Rectal smooth muscle tissue (tissue), 1 donor: ENCODE results near the gene PCCB.

ENCODE experiments used
- H3K27ac ChIP-seq: one replicate; pipeline ENCODE4 v1.7.0; 2013; ENCODE audit warnings: low read depth, low read length, inconsistent platforms
- H3K27me3 ChIP-seq: one replicate; pipeline ENCODE4 v1.7.0; 2013; ENCODE audit warnings: low read length; ENCODE audit not compliant: control insufficient read depth, insufficient read depth
- H3K36me3 ChIP-seq: one replicate; pipeline ENCODE4 v1.7.0; 2013; ENCODE audit warnings: low read length; ENCODE audit not compliant: control insufficient read depth, insufficient read depth
- H3K4me1 ChIP-seq: one replicate; pipeline ENCODE4 v1.7.0; 2013; ENCODE audit warnings: low read length; ENCODE audit not compliant: control insufficient read depth, insufficient read depth
- H3K4me3 ChIP-seq: one replicate; pipeline ENCODE4 v1.7.0; 2013; ENCODE audit warnings: low read length
- H3K9ac ChIP-seq: one replicate; pipeline ENCODE4 v1.7.0; 2013; ENCODE audit warnings: low read length

PCCB gene

DNA sequence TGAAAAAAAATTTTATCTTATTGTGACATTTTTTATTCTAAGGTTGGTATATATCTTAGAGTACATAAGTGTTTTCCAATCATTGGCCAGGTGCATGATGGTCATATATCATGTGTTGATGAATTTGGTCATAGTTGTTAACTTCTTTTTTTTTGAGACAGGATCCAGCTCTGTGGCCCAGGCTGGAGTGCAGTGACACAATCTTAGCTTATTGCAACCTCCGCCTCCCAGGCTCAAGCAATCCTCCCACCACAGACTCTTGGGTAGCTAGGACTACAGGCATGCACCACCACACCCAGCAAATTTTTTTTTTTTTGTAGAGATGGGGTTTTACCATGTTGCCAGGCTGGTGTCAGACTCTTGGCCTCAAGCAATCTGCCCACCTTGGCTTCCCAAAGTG is 44.0 kb downstream of the PCCB start:
- peaks cover 2% of the 10 kb centered on the region for H3K36me3 ChIP-seq
- H3K27me3 ChIP-seq, result no peaks in the 10 kb centered on the region
- H3K27ac ChIP-seq, result no peak overlapping the region
- no peak overlapping the region for H3K4me3 ChIP-seq
- H3K9ac ChIP-seq, result no peak overlapping the region
- no peaks in the 10 kb centered on the region for H3K4me1 ChIP-seq

DNA sequence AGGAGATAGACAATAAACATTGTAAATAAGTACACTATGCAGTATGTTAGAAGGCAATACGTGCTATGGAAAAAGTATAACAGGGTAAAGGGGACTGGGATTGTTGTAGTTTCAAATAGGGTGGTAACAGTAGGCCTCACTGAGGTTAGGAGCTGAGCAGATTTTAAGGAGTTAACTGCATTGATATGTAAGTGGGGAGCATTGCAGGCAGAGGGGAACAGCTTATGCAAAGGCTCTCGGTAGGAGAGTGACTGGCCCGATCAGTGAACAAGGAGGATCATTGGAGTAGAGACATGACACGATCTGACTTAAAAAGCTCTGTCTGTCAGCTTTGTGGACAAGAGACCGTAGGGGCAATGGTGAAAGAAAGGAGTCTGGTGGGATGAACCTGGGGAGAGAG is 46.8 kb downstream of the PCCB start:
- Histone ChIP-seq H3K36me3 (peaks cover 7% of the 10 kb centered on the region), H3K4me3 (no peak overlapping the region), H3K27ac (no peak overlapping the region), H3K4me1 (no peaks in the 10 kb centered on the region), H3K9ac (no peak overlapping the region), H3K27me3 (no peaks in the 10 kb centered on the region)

DNA sequence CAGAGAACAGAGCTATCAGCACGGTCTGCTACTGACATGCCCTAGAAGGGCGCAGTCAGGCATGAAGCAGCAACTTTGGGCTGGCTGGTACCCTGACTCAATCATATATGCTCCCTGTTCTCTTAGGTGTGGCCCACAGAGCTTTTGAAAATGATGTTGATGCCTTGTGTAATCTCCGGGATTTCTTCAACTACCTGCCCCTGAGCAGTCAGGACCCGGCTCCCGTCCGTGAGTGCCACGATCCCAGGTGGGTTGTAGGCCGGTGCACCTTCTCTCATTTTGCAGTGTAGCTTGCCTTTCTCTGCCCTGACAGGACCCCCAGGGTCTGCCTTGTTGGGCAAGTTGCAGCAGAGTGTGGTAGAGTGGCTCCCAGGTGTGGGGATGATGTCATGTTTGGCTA is 47.7 kb downstream of the PCCB start:
- no peak overlapping the region for H3K4me3 ChIP-seq
- no peak overlapping the region for H3K9ac ChIP-seq
- peaks cover 8% of the 10 kb centered on the region for H3K36me3 ChIP-seq
- H3K27me3 ChIP-seq, result no peaks in the 10 kb centered on the region
- no peak overlapping the region for H3K27ac ChIP-seq
- H3K4me1 ChIP-seq, result no peaks in the 10 kb centered on the region

DNA sequence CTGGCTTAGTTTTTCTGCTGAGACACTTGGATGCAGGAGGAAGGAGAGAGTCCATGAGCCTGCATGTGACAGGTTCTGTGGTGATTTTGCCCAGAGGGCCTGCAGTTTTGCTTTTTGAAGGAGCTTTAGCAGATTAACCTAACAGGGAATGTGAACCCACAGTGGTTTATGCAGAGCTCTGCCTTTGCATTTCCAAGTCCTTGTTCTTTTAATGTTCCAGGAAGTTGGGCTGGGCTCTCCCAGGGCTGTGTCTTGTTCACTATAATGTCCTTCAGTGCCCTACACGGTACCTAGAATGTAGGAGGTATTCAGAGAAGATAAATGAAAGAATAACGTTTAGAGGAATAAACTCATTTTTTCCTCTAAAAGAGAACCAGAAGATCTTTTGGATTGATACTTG is 50.3 kb downstream of the PCCB start:
- no peaks in the 10 kb centered on the region for H3K4me1 ChIP-seq
- H3K36me3 ChIP-seq, result peaks cover 8% of the 10 kb centered on the region
- no peaks in the 10 kb centered on the region for H3K27me3 ChIP-seq
- H3K9ac ChIP-seq, result no peak overlapping the region
- H3K4me3 ChIP-seq, result no peak overlapping the region
- no peak overlapping the region for H3K27ac ChIP-seq

DNA sequence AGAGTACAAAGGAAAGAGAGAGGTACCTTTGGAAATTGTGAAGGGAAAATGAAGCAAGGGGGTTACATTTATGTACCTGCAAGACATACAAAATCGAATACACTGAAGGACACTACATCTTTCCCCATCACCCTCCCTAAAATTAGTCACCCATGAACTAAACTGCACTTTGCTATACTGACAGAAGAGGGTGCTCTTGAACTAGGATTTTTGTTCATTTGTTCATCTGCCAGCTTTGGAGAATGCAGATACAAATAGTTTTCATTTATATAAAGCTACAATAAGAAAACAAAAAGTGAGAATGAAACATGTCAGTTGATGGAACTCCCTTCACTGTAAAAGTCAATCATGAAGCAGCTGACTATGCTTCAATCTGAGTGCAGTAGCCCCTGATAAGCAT is 55.7 kb downstream of the PCCB start:
- Histone ChIP-seq H3K27me3 (no peaks in the 10 kb centered on the region), H3K27ac (no peak overlapping the region), H3K4me3 (no peak overlapping the region), H3K4me1 (no peaks in the 10 kb centered on the region), H3K36me3 (peaks cover 4% of the 10 kb centered on the region), H3K9ac (no peak overlapping the region)

DNA sequence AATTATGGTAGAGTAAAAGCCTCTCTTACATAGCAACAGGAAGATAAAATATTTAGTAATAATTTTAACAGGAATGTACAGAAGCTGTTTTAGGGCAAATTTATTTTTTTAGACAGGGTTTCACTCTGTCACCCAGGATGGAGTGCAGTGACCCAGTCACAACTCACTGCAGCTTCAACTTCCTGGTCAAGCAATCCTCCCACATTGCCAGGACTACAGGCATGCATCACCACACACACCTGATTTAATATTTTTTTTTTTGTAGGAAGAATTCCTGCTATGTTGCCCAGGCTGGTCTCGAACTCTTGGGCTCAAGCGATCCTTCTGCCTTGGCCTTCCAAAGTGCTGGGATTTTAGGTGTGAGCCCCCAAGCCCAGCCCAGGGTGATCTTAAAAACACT is 61.1 kb downstream of the PCCB start:
- H3K27me3 ChIP-seq, result no peaks in the 10 kb centered on the region
- no peak overlapping the region for H3K4me3 ChIP-seq
- no peak overlapping the region for H3K27ac ChIP-seq
- no peaks in the 10 kb centered on the region for H3K4me1 ChIP-seq
- peaks cover 2% of the 10 kb centered on the region for H3K36me3 ChIP-seq
- H3K9ac ChIP-seq, result no peak overlapping the region

DNA sequence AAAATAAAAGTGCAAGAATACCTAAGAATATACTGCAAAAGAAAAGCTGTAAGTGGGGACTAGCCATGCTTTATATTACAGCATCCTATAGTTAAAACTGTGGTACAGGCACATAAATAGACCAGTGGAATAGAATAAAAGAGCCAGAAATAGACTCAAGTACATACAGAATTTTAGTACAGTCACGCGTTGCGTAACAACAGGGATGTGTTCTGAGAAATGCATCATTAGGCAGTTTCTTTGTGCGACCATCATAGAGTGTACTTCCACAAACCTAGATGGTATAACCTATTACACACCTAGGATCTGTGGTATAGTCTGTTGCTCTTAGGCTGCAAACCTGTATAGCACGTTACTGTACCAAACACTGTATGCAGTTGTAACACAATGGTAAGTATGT is 61.8 kb downstream of the PCCB start:
- Histone ChIP-seq H3K4me3 (no peak overlapping the region), H3K4me1 (no peaks in the 10 kb centered on the region), H3K27ac (no peak overlapping the region), H3K9ac (no peak overlapping the region), H3K36me3 (peaks cover 2% of the 10 kb centered on the region), H3K27me3 (no peaks in the 10 kb centered on the region)

DNA sequence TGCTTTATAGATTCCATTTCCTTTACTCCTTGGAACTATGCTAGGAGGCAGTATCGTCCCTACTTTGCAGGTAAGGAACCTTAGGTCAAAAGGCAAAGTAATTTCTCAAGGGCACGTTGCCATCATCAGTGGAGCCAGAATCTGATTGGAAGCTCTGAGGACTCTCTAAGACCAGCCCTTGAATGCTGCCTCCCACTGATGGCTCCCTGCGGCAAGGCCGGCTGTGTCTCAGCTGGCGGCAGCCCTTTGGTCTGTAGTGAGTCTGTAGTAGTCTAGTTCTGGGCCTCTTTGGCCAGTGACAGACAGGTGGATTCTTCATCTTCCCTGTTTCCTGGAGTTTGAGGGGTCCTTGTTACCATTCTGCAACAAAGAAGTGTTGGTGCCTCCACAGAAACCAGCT is 76.2 kb downstream of the PCCB start:
- no peaks in the 10 kb centered on the region for H3K4me1 ChIP-seq
- no peak overlapping the region for H3K4me3 ChIP-seq
- H3K36me3 ChIP-seq, result peaks cover 29% of the 10 kb centered on the region
- H3K9ac ChIP-seq, result no peak overlapping the region
- no peak overlapping the region for H3K27ac ChIP-seq
- no peaks in the 10 kb centered on the region for H3K27me3 ChIP-seq

DNA sequence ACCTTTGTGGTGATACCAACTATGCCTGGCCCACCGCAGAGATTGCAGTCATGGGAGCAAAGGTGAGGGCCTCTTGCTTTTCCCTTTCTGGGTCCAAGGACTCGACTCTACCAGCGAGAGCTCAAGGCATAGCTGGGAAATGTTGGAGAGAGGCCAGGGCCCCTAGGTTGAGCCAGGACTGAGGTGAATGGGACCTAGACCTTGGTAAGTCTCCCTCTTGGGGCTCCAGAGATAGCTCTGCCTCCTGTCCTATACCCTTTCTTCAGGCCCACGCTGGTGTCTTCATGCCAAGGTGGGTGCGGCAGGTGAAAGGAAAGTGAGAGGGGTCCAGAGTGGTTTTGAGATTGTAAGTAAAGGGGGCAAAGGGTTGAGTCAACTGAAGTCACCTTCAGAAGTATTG is 77.5 kb downstream of the PCCB start:
- H3K9ac ChIP-seq, result no peak overlapping the region
- no peak overlapping the region for H3K4me3 ChIP-seq
- no peak overlapping the region for H3K27ac ChIP-seq
- no peaks in the 10 kb centered on the region for H3K27me3 ChIP-seq
- H3K36me3 ChIP-seq, result peaks cover 26% of the 10 kb centered on the region
- no peaks in the 10 kb centered on the region for H3K4me1 ChIP-seq

DNA sequence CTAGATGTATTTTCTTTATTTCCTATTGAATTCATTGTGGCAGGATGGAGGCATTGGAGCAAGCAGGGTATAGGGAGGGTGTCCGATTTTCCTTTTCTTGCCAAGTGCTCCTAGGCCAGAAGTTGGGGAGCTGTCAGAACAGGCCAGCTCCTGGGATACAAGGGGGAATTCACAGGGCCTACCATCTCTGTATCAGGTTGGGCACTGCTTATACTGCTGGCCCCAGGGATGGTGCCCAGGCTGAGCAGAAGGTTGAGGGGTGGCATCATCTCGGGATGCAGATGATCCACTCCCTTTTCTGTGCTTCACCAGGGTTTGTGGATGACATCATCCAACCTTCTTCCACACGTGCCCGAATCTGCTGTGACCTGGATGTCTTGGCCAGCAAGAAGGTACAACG is 79.5 kb downstream of the PCCB start:
- Histone ChIP-seq H3K4me3 (no peak overlapping the region), H3K9ac (no peak overlapping the region), H3K4me1 (no peaks in the 10 kb centered on the region), H3K27ac (no peak overlapping the region), H3K27me3 (no peaks in the 10 kb centered on the region), H3K36me3 (peaks cover 35% of the 10 kb centered on the region)

DNA sequence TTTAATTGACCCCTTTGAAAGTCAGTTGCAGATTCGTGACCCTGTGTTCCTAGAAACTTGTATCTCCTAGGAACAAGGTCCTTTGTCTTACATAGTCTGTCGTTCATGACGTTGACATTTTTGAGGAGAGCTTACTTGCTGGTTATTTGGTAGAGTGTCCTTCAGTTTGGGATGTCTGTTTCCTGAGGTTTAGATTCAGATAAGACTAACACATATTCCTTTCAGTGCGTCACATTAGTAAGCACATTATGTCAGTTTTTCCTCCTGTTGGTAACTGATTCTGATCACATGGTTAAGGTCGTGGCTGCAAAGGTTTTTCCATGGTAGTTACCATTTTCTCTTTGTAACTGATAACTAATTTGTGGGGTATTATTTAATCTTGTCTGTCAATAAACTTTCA is 80.8 kb downstream of the PCCB start:
- no peaks in the 10 kb centered on the region for H3K27me3 ChIP-seq
- no peak overlapping the region for H3K27ac ChIP-seq
- H3K4me1 ChIP-seq, result no peaks in the 10 kb centered on the region
- peaks cover 38% of the 10 kb centered on the region for H3K36me3 ChIP-seq
- H3K4me3 ChIP-seq, result no peak overlapping the region
- H3K9ac ChIP-seq, result no peak overlapping the region

DNA sequence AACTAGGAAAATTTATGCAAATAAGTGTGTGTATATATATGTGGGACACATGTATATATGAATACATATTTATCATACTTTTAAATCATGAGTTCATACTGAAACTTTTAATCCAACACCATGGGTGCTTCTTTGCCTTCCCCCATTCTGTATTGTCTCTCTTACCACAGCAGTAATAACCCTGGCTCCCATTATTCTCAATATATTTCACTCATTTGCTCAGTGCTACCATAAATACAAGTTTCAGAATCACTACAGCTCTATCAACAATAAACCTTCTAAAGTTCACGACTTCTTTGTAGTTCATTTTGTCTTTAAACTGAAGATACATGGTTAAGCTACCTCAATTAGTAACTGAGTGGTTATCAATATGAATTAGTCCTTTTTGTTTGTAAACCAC is 82.2 kb downstream of the PCCB start:
- no peak overlapping the region for H3K9ac ChIP-seq
- no peaks in the 10 kb centered on the region for H3K27me3 ChIP-seq
- H3K4me3 ChIP-seq, result no peak overlapping the region
- H3K4me1 ChIP-seq, result no peaks in the 10 kb centered on the region
- H3K27ac ChIP-seq, result no peak overlapping the region
- H3K36me3 ChIP-seq, result peaks cover 30% of the 10 kb centered on the region

DNA sequence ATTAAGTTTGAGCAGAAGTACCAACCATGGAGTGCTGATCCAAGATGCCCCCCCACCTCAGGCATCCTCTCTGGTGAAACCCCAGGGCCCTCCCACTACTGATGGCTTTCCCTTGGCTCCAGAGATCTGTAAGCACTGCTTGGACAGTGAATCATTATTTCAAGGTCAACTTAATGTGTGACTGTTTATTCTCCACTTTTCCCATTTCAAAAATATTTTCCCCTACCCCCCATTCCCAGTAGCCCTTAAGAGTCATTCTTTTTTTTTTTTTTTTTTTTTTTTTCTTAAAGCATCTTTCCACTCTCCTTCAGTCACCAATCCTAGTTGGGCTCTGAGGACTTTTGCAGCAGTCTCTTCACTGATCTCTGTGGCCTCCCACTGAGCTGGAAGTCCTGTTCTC is 82.6 kb downstream of the PCCB start:
- H3K36me3 ChIP-seq, result peaks cover 27% of the 10 kb centered on the region
- H3K4me3 ChIP-seq, result no peak overlapping the region
- no peaks in the 10 kb centered on the region for H3K27me3 ChIP-seq
- no peaks in the 10 kb centered on the region for H3K4me1 ChIP-seq
- H3K27ac ChIP-seq, result no peak overlapping the region
- H3K9ac ChIP-seq, result no peak overlapping the region

DNA sequence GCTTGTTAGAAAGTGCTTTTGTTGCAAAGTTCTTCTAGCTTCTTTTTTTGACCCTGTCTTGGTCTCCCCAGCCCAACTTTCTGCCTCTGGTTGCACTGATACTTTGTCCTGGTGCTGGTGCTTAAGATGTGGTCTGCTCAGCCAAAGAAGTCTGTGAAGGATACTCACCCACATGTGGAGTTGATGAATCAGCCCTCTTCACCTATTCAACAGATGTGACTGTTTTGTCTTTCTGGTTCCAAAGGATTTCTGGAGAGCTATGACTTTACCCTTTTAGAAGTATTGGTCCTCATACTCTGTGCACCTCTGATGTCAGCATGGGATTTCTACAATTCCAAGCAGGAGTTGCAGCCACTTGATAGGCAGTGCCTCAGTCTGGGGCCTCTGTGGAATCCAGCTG is 84.1 kb downstream of the PCCB start:
- H3K9ac ChIP-seq, result no peak overlapping the region
- H3K27ac ChIP-seq, result no peak overlapping the region
- H3K4me3 ChIP-seq, result no peak overlapping the region
- H3K27me3 ChIP-seq, result no peaks in the 10 kb centered on the region
- no peaks in the 10 kb centered on the region for H3K4me1 ChIP-seq
- peaks cover 19% of the 10 kb centered on the region for H3K36me3 ChIP-seq
